NCI-H748 treated with DMSO at 0.1 percent for 48 hours (cell line): ENCODE results near the gene ORAI3.
"Not testable (repeated sequence)": the region's sequence is repeated elsewhere in the genome, so short reads cannot be mapped to it uniquely, and the experiment has no call there.

Experiments
- DNase-seq: peaks from one replicate; lab custom pipeline; 2025; lab: John Stamatoyannopoulos, UW

The ORAI3 gene

DNA sequence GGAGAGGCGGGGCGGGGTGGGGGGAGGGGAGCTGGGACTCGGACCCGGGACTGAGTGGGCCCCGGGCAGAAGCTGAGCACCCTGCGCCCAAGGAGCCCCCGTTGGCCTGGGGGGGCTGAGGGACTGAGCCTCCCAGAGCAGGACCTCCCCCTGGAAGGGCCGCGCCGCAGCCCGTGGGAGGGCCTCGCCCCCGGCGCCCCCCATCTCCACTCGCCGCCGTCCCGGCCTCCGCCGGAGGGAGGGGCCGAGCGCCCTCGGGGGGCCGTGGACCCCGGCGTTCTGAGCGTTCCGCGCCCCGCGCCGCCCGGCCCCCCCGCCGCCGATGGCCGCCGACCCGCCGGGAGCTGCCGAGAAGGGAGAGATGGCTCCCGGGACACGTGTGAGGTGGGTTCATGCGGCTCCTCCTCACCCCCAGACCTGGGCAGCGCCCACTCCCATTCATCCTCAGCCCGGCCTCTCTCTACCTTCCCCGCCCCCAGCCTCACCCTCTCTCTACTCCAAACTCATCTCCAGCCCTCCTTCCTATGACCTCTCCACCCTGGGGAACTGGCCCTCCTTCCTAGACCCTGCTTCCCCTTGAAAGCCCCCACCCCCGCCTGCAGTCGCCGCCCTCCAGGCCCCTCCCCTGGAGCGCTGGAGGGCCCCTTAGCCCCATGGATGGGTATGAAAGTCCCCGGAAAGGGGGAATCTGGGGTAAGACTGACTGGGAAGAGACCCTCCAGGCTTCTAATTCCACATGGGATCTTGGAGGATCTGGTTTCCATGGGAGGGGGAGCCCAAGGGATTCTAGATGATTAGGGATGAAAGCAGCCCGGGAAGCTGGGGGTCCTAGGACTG, 24.6 kb upstream of the ORAI3 start:
- no peak for DNase-seq

DNA sequence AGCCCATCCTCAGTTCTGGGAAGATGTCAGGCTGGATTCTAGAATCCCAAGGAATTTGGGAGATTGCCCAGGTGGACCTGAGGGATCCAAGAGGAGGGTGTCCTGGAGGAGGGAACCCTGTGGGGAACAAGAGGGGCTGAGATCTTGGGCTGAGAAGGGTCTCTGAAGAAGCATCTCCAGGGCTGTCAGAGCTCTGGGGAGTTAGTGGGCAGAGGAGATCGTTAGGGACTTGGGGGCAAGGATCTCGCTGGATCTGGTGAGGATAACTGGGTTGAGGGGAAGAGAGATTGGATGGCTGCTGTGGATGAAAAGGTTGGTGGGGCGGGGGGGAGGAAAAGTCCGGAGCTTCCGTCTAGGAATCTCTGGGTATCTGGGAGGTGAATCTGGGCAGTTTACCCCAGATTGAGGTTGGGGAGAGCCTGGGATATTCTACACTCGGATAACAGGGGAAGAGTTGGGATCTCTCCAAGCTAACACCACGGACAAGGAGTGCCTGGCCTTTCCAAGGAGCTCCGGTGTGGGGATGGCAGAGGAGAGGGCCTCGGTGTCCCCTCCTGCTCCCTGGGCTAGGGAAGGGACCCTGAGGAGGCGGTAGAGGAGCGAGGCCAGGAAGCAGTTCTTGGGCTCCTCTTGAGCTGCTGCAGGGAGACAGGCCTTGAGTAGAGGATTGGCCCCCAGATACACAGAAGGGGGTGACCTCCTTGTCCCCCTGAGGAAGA, 23.8 kb upstream of the ORAI3 start:
- DNase-seq: no peak

DNA sequence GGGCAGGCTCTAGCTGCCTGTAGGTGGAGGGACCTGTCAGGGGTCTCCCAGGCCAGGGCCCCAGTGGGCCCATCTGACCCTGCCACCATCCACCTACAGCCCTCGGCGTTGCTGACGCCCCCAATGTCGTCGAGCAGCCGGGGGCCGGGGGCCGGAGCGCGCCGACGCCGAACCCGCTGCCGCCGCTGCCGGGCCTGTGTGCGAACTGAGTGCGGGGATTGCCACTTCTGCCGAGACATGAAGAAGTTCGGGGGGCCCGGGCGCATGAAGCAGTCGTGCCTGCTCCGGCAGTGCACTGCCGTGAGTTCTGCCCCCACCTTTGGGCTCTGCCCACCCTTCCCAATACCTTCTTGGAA, 23.3 kb upstream of the ORAI3 start:
- no peak for DNase-seq

DNA sequence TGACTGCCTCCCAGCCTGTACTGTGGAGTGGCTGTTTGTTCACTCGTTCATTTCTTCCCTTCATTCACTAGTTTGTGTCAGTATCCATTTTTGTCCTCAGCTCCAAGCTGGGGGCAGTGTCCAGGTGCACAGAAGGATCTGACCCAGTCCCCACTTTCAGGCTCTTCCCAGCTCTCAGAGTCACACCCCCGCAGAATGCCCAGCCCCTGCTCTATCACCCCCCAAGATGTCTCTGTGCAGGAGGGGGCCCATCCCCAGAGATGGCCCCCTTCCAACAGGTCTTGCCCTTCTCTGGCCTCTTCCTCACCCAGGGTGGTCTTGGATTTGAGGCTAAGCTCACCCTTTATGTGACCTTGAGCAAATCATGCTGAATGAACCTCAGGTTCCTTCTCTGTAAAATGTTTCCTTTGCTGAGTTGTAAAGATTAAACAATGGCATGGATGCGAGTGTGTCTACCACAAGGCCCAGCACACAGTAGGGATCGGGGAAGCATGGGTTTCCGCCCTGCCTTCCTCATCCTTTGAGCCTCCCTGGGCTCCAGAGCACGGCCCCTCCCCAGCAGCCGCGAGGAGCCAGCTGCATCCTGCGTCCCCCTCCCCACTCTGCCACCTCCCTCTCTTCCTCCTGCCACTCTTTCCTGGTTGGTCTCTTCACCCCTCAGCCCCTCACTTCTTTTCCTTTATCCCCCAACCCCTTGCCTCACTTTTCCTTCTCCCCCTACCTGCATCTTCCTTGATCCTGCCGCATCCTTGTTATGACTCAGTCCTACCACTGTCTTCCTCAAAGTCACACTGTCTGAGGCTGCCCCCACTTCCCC, 22.7 kb upstream of the ORAI3 start:
- no peak for DNase-seq

DNA sequence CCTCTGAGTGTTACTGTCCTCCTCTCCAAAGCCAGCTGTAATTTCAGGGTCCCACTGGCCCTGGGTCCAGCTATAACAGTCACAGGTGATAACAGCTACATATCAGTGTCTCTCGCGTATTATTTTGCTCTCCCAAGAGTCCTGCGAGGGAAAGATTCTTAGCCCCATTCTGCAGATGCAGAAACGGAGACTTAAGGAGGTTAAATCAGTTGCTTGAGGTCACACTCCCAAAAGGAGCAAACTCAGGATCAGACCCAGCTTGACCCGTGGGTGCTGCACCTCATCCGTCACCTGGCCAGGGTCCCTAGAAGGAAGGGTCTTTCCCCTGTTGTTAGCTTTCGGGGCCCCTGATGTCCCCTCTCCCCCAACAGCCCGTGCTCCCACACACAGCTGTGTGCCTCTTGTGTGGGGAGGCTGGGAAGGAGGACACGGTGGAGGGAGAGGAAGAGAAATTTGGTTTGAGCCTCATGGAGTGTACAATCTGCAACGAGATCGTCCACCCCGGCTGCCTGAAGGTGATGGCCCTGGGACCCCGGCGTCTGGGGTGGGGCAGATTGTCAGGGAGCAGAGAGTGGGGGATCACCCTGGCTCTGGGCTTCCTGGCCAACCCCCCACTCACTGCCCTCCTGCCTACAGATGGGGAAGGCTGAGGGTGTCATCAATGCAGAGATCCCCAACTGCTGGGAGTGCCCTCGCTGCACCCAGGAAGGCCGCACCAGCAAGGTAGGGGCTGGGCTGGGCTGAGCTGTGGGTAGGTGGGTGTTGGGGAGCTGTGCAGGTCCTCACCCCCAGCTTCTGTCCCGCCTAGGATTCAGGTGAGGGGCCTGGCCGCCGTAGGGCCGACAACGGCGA, 21.7 kb upstream of the ORAI3 start:
- no peak for DNase-seq

DNA sequence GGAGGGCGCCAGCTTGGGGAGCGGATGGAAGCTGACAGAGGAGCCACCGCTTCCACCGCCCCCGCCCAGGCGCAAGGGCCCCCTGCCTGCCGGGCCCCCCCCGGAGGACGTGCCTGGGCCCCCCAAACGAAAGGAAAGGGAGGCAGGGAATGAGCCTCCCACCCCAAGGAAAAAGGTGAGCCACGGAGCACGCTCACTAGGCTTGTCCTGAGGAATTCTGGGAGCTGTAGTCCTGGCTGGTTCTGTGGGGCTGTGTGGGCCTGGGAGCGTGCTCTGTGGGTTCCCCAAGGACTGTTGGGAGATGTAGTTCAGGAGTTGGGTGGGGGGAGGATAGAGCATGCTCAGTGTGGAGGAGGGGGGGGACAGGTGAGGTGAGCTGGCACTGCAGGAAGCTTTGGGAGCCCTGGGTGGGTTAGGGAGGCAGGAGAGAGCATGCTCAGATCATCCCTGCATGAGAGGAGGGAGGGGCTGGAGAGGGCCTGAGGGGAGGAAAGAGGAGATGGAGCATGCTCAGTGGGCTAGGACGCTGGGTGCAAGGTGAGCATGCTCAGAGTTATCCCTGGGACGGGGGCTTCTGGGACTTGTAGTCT, 21.0 kb upstream of the ORAI3 start:
- peak; percentile 7 for DNase-seq

DNA sequence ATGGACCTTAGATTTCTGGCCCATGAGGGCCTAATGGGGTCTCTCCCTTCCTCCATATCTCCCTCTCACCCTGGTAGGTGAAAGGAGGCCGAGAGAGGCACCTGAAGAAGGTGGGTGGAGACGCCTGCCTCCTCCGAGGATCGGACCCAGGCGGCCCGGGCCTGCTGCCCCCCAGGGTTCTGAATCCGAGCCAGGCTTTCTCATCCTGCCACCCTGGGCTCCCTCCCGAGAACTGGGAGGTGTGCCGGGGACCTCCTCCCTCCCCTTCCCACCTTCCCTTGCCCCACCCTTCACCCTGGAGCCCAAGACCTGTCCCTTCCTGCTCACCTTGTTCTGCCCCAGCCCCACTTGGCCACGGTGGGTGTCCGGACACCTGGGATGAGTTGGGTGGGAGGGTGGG, 20.5 kb upstream of the ORAI3 start:
- DNase-seq: no peak

DNA sequence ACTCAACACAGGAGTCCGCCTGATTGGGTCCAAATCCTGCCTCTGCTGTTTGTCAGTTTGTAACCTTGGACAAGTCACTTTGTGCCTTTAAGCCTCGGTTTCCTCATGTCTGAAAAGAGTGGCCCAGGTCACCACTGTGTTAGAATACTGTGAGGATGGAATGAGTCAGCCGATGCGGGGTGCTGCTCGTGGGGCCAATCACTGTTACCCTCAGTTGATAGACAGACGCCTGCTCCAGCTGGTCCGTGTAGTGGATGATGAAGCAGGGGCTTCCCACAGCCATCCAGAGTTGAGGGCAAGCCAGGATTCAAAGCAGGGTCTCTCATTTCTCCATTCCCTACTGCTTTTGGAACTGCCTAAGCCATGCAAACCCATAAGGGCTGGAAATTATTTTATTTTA, 19.7 kb upstream of the ORAI3 start:
- no peak for DNase-seq

DNA sequence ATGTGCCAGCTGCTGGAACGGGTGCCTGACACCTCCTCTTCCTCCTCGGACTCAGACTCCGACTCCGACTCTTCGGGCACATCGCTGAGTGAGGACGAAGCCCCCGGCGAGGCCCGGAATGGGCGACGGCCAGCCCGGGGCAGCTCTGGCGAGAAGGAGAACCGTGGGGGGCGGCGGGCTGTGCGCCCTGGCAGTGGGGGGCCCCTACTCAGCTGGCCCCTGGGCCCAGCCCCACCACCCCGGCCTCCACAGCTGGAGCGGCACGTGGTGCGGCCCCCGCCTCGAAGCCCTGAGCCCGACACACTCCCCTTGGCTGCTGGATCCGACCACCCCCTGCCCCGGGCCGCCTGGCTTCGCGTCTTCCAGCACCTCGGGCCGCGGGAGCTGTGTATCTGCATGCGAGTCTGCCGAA, 18.7 kb upstream of the ORAI3 start:
- no peak for DNase-seq

DNA sequence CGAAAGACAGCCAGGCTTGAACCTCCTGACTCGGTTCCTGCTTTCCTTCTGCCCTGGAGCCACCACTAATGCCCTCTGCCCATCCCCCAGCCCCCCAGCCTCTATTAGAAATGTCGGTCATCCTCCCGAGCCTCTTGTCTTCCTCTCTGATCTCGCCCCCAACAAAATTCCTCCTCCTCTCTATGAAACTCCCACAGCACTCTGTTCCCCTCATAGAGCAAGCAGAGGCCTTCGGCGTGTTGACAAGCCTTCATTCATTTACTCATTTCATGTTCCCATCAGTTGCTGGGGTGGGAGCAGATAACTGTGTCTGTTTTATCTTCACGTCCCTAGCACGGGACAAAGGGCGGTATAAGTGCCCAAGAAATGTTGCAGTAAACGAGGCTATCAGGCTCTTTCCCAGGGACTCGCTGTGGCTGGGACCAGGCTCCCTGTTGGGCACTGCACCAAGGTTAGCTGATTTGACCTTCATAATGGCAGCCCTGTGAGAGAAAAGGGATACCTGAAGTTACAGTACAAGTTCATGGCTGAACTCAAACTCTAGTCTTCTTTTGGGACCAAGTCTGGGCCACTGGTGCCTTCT, 17.7 kb upstream of the ORAI3 start:
- no peak for DNase-seq

DNA sequence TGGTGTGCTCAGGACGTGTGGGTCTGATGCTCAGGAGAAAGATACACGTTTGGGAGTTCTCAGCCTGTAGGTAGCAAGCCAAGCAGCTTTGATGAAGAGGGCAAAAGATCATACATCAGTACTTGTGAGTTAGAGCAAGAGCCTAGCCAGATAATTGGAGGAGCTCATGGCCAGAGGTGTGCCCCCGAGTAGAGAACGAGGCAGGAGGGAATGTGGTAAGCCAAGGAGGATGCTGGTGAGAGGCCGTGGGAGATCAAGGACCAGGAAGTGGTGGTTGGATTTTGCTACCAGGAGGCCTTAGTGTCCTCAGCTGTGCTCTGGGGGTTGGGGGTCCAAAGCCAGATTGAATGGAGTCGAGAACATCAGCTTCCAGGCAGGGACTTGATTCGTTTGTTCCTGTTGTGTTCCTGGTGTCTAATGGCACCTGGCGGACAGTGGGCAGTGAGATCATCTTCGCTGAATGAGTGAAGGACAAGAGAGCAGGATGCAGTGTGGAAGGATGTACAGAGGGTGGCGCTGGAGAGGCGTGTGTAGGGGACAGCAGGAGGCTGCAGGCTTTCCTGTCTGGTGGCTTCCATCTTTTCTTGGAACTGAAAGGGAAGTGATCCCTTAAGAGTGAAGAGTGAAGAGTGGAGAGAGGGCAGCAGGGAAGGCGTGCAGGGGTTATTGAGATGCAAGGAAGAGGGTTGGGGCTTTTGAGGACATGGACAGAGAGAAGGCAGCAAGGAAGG, 13.9 kb upstream of the ORAI3 start:
- peak; percentile 3 for DNase-seq

DNA sequence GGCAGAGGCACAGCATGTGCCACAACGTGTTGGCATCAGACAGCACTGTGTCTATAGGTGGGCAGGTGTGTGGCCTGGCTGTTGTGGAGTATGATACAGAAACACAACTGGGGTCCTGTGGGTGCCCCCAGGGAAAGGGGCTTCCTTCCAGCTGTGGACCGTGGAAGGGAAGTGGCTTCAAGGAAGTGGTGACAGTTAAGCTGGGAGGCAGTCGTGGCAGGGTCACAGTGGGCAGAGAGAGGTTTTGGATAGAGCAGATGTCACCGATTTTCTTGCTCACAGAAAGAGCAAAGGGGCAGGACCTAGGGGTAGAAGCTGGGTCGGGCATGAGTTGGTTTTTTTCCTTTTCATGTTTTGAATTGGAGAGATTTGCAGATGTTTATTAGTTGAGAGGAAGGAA, 11.2 kb upstream of the ORAI3 start:
- no peak for DNase-seq

DNA sequence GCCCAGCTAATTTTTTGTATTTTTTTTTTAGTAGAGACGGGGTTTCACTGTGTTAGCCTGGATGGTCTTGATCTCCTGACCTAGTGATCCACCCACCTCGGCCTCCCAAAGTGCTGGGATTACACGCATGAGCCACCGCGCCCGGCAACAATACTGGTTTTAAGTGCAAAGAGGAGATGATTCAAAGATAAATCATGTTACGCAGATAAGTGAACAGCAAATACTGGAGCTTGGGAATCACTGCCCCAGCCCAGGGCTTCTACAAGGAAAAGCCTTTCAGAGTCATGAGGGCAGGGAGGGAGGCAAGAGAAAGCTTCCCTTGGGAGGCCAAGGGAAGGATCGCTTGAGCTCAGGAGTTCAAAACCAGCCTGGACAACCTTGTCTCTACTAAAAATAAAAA, 9.3 kb upstream of the ORAI3 start:
- not testable (repeated sequence) for DNase-seq

DNA sequence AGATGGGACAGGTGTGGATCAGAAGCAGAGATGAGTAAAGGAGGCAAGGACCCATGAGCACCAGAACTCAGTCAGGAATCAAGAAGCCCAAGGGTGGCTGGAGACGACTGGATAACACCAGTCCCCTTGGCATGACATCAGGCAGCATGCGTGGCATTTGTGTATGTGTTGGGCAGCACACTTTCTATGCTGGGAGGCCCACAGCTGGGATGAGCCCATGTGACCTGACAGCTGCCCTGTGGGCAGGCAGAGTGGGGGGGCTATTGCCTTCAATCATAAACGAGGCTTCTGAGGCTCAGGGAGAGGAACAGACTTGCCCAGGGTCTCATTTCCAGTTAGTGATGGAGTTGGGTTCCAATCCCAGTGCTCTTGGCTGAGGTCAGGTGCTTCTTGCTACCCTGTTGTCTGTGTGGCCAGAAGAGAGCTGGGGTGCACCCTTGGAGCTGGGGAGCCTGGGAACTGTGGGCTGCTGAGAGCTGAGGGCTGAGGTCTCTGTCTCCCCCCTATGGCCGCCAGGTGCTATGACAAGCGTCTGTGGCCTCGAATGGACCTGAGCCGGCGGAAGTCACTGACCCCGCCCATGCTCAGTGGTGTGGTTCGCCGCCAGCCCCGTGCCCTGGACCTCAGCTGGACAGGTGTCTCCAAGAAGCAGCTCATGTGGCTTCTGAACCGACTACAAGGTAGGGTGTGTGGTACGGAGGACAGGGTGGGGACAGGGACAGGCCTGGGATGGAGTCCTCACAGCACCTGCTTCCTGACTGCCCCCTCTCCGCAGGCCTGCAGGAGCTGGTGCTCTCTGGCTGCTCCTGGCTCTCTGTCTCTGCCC, 7.1 kb upstream of the ORAI3 start:
- DNase-seq: peak; percentile 14

DNA sequence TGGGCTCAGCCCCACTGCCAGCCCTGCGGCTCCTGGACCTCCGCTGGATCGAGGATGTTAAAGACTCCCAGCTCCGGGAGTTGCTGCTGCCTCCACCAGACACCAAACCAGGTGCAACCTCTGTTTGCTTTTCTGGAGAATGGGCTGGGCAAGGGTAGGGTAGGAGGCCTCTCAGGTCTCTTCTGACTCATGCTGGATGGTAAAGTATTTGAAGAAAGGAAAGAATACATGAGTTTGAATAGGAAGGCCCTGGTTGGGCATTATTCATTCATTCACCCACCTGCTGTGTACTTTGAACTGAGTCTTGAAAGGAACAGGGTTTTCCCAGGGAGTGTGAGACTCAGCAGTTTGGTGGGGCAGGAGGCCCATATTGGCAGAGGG, 6.5 kb upstream of the ORAI3 start:
- DNase-seq: no peak

DNA sequence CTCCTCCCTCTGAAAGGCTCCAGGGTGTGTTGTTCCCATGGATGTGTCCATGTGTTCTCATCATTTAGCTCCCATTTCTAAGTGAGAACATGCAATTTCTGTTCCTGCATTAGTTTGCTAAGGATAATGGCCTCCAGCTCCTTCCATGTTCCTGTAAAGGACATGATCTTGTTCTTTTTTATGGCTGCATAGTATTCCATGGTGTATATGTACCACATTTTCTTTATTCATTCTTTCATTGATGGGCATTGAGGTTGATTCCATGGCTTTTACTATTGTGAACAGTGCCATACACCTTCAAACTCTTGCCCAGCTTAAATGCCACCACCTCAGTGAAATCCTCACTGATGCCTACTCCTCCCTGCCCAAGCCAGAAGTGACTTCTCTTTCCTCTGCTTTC, 4.5 kb upstream of the ORAI3 start:
- DNase-seq: no peak

DNA sequence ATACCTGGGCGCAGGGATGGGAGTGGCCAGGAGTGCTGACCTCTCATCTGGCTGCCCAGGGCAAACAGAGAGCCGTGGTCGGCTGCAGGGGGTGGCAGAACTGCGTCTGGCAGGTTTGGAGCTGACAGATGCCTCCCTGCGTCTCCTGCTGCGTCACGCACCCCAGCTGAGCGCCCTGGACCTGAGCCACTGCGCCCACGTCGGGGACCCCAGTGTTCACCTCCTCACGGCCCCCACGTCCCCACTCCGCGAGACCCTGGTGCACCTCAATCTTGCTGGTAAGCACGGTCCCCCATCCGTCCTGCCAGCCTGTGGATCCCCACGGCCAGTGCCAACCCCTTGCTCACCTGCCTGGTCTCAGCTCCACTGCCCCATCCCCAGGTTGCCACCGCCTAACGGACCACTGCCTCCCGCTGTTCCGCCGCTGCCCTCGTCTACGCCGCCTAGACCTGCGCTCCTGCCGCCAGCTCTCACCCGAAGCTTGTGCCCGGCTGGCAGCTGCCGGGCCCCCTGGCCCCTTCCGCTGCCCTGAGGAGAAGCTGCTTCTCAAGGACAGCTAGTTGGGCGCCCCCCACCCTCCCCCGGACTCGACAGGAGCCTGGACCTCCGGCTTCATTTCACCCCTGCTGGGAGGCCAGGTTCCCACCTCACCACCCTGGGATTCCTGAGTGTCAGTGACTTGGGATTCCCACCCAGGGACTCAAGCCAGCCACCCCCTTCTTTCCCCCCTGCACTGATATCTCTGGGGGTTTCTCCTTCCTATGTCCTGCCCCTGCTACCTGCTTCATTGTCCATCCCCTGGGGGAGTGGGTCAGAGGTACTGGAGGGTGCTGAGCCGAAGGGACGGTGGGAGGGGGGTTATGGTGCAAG, 2.0 kb upstream of the ORAI3 start:
- no peak for DNase-seq

DNA sequence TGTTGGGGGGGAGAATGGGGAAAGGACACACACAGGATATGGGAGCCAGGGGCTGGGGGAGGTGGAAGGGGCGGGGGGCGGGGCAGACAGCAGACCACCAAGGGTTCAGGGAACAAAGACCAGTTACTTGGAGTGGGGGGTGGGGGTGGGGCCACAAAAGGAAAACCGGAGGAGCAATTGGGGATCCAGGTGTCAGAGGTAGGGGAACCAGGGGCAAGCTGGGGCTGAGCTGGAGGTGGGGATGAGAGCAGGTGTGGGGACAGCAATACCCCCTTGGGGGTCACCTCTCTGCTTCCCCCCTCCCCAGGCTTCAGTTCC, 1.4 kb upstream of the ORAI3 start:
- DNase-seq: no peak
